Aorta (tissue), 5 donors: ENCODE measurements around the gene BMAL1. TPM values are rescaled to one million over a fixed set of nuclear protein-coding genes. Genes with fewer than 3 reads are reported as not detected.

Experiments
- ATAC-seq: fragments of 200-7000 bp; cut with Tn5 transposase; one replicate; pipeline ENCODE4 v1.9.1; 2022; ENCODE audit warnings: moderate library complexity; ENCODE audit not compliant: low FRiP score
- DNase-seq, 2 donors: peaks; one replicate each; pipeline ENCODE4 v3.0.0-alpha.2; 2020
- H3K27ac ChIP-seq, 2 donors: one replicate each; pipeline ENCODE4 v1.5.1; 2013; ENCODE audit warnings: low read length in 2 of 2, mild to moderate bottlenecking in 2 of 2, moderate library complexity in 2 of 2, control low read depth in 1 of 2, inconsistent platforms in 1 of 2, low read depth in 1 of 2
- H3K27me3 ChIP-seq, 2 donors: one replicate each; pipeline ENCODE4 v1.6.1; 2013; ENCODE audit warnings: control low read depth in 1 of 2, low read length in 1 of 2, mild to moderate bottlenecking in 1 of 2, moderate library complexity in 1 of 2; ENCODE audit not compliant: insufficient read depth in 2 of 2, control insufficient read depth in 1 of 2
- H3K36me3 ChIP-seq, 2 donors: one replicate each; pipeline ENCODE4 v1.6.1; 2013; ENCODE audit warnings: control low read depth in 1 of 2, low read length in 1 of 2, mild to moderate bottlenecking in 1 of 2; ENCODE audit not compliant: insufficient read depth in 2 of 2, control insufficient read depth in 1 of 2
- H3K4me1 ChIP-seq, 2 donors: one replicate each; pipeline ENCODE4 v1.6.1; 2013; ENCODE audit warnings: low read length in 2 of 2, control low read depth in 1 of 2, mild to moderate bottlenecking in 1 of 2, moderate library complexity in 1 of 2; ENCODE audit not compliant: insufficient read depth in 2 of 2, control insufficient read depth in 1 of 2
- H3K4me3 ChIP-seq, 2 donors: one replicate each; pipeline ENCODE4 v1.5.1; 2013; ENCODE audit warnings: low read length in 2 of 2, control low read depth in 1 of 2, mild to moderate bottlenecking in 1 of 2
- H3K9me3 ChIP-seq: one replicate; pipeline ENCODE4 v1.6.1; 2013; ENCODE audit warnings: mild to moderate bottlenecking, low read length; ENCODE audit not compliant: control insufficient read depth
- WGBS, 2 donors: extraction: QIAGEN DNeasy Blood & Tissue Kit; methylation state at CpG; one replicate each; pipeline ENCODE4 v1.1.7; 2013; 5-methylcytosine and 5-hydroxymethylcytosine counted together
- intact Hi-C, 2 donors: fragments of 100-400 bp; cut with DNase I; formaldehyde crosslinking; loops; one replicate each; pipeline versions ENCODE4 v1.14.2 to v1.15.0; 2022
- polyA plus RNA-seq, 2 donors: library from polyadenylated mRNA; stranded (reverse); fragments of 200-250 nt; gene quantifications; one replicate each; pipeline ENCODE4 v1.2.3, GENCODE V29; 2013
- total RNA-seq, 2 donors: library from RNA; stranded (reverse); fragmentation: NEBNext Ultra II Directional; extraction: Animal tissue kit (Norgen Biotek cat#: 25700); gene quantifications; one replicate each; pipeline ENCODE4 v1.2.1, GENCODE V29; 2021
- donor health status: healthy with polysubstance abuse.
- donor health status: Bipolar disorder and iron deficiency.
- donor health status: DM: no; HTN: no; CAD: no.
- donor health status: DM: no; HTN: no; CAD: no.
- donor health status: DM: yes; HTN: yes; CAD: no.

The BMAL1 gene
- total and polyA plus RNA-seq, 4 donors, result 11.7 to 38.4 (median 30.3) TPM

GRCh38 chr11:13315517-13316432 is 38.2 kb downstream of the BMAL1 start:
- DNase-seq (no peak), ATAC-seq (peak; percentile 14)
- H3K4me3 ChIP-seq, result no peak overlapping the region
- no peaks in the 10 kb centered on the region for H3K27me3 ChIP-seq
- H3K4me1 ChIP-seq, result no peaks in the 10 kb centered on the region
- peak overlapping the region in 1 of 2 donors; percentile 46 for H3K27ac ChIP-seq
- WGBS, 2 donors, result 81 to 87% methylated on average over 11 of the region's 11 CpGs
- intact Hi-C loops, result loop anchor here in 1 of 2 donors (2.0 kb wide), 1 partner anchor 39 kb away; the partner anchor contains the start of gene BMAL1
- H3K36me3 ChIP-seq, result no peaks in the 10 kb centered on the region
- no peaks in the 10 kb centered on the region for H3K9me3 ChIP-seq

- WGBS, 2 donors, result 17 to 21% methylated on average over 4 of the region's 4 CpGs
- intact Hi-C loops, result loop anchor here in 1 of 2 donors (2.0 kb wide), 1 partner anchor 40 kb away; the partner anchor contains the start of gene BMAL1
- no peaks in the 10 kb centered on the region for H3K27me3 ChIP-seq
- H3K4me1 ChIP-seq, result no peaks in the 10 kb centered on the region
- H3K36me3 ChIP-seq, result no peaks in the 10 kb centered on the region
- peak overlapping the region in 1 of 2 donors; percentile 23 for H3K27ac ChIP-seq
- no peaks in the 10 kb centered on the region for H3K9me3 ChIP-seq
- ATAC-seq, result peak; percentile 80
- peak; percentile 87 for DNase-seq
- no peak overlapping the region for H3K4me3 ChIP-seq
These were observed 39.0 kb downstream of the BMAL1 start for GRCh38 chr11:13316528-13316961.

GRCh38 chr11:13317293-13318080 is 39.9 kb downstream of the BMAL1 start:
- Histone ChIP-seq H3K36me3 (no peaks in the 10 kb centered on the region), H3K27ac (no peak overlapping the region), H3K4me1 (no peaks in the 10 kb centered on the region), H3K9me3 (no peaks in the 10 kb centered on the region), H3K27me3 (no peaks in the 10 kb centered on the region), H3K4me3 (no peak overlapping the region)
- intact Hi-C loops, result loop anchor here in 1 of 2 donors (2.0 kb wide), 1 partner anchor 41 kb away; the partner anchor contains the start of gene BMAL1
- ATAC-seq (no peak), DNase-seq (no peak)
- 64 to 76% methylated on average over 4 of the region's 4 CpGs for WGBS, 2 donors

- Histone ChIP-seq H3K27me3 (no peaks in the 10 kb centered on the region), H3K9me3 (no peaks in the 10 kb centered on the region), H3K4me3 (no peak overlapping the region), H3K27ac (no peak overlapping the region), H3K36me3 (no peaks in the 10 kb centered on the region), H3K4me1 (no peaks in the 10 kb centered on the region)
- ATAC-seq (no peak), DNase-seq (no peak)
- intact Hi-C loops, result no loop called here
- WGBS, 2 donors, result 41 to 49% methylated on average over 2 of the region's 2 CpGs
These were observed 41.1 kb downstream of the BMAL1 start for GRCh38 chr11:13318498-13319295.

- H3K36me3 ChIP-seq, result no peaks in the 10 kb centered on the region
- no peaks in the 10 kb centered on the region for H3K4me1 ChIP-seq
- H3K27me3 ChIP-seq, result no peaks in the 10 kb centered on the region
- ATAC-seq, result no peak
- WGBS, 2 donors, result 86 to 89% methylated on average over 3 of the region's 3 CpGs
- DNase-seq, result no peak
- H3K9me3 ChIP-seq, result no peaks in the 10 kb centered on the region
- no peak overlapping the region for H3K4me3 ChIP-seq
- no peak overlapping the region for H3K27ac ChIP-seq
- intact Hi-C loops, result no loop called here
These were observed 43.1 kb downstream of the BMAL1 start for GRCh38 chr11:13320688-13321087.

- Histone ChIP-seq H3K27me3 (no peaks in the 10 kb centered on the region), H3K9me3 (no peaks in the 10 kb centered on the region), H3K4me1 (no peaks in the 10 kb centered on the region), H3K36me3 (peaks cover 0 to 2% of the 10 kb centered on the region in 2 donors), H3K27ac (no peak overlapping the region), H3K4me3 (no peak overlapping the region)
- no peak for DNase-seq
- whole genome bisulfite sequencing, 2 donors, result 93 to 94% methylated on average over 2 of the region's 2 CpGs
- intact Hi-C loops, result no loop called here
- no peak for ATAC-seq
These were observed 43.8 kb downstream of the BMAL1 start for GRCh38 chr11:13321431-13321830.

- no peaks in the 10 kb centered on the region for H3K9me3 ChIP-seq
- WGBS, 2 donors, result 91 to 94% methylated on average over 8 of the region's 8 CpGs
- no peaks in the 10 kb centered on the region for H3K27me3 ChIP-seq
- intact Hi-C loops, result no loop called here
- no peak overlapping the region for H3K27ac ChIP-seq
- ATAC-seq (no peak), DNase-seq (no peak)
- H3K4me3 ChIP-seq, result no peak overlapping the region
- peaks cover 0 to 2% of the 10 kb centered on the region in 2 donors for H3K36me3 ChIP-seq
- no peaks in the 10 kb centered on the region for H3K4me1 ChIP-seq
These were observed 46.6 kb downstream of the BMAL1 start for GRCh38 chr11:13324141-13324540.

- no peak for ATAC-seq
- Histone ChIP-seq H3K9me3 (no peaks in the 10 kb centered on the region), H3K4me3 (no peak overlapping the region), H3K27me3 (no peaks in the 10 kb centered on the region), H3K4me1 (no peaks in the 10 kb centered on the region), H3K36me3 (peaks cover 0 to 2% of the 10 kb centered on the region in 2 donors), H3K27ac (no peak overlapping the region)
- intact Hi-C loops, result no loop called here
- 59% methylated on average over 5 of the region's 5 CpGs for WGBS, 2 donors
- DNase-seq, result no peak
These were observed 47.1 kb downstream of the BMAL1 start for GRCh38 chr11:13324709-13325108.
